Right lobe of liver (tissue), 4 donors: ENCODE data around the gene POU6F1.

ENCODE experiments used
- POLR2A ChIP-seq: fragments of 450-650 bp; IDR thresholded peaks from one replicate; pipeline ENCODE4 v1.6.1; 2017; ENCODE audit warnings: antibody characterized with exemption, mild to moderate bottlenecking
- TF ChIP-seq, protein P1 (sequence below), 4 donors: fragments of 200-600 bp in 3 of 4; fragments of 450-650 bp in 1 of 4; IDR thresholded peaks; one replicate each; pipeline versions ENCODE4 v1.5.1 to v1.8.0; 2016 to 2022; ENCODE audit warnings: antibody characterized with exemption in 4 of 4, mild to moderate bottlenecking in 2 of 4
- donor health status: DM: no; HTN: no; CAD: no.
- donor health status: DM: no; HTN: no; CAD: no.
- donor health status: DM: no; HTN: yes; CAD: no.

DNA sequence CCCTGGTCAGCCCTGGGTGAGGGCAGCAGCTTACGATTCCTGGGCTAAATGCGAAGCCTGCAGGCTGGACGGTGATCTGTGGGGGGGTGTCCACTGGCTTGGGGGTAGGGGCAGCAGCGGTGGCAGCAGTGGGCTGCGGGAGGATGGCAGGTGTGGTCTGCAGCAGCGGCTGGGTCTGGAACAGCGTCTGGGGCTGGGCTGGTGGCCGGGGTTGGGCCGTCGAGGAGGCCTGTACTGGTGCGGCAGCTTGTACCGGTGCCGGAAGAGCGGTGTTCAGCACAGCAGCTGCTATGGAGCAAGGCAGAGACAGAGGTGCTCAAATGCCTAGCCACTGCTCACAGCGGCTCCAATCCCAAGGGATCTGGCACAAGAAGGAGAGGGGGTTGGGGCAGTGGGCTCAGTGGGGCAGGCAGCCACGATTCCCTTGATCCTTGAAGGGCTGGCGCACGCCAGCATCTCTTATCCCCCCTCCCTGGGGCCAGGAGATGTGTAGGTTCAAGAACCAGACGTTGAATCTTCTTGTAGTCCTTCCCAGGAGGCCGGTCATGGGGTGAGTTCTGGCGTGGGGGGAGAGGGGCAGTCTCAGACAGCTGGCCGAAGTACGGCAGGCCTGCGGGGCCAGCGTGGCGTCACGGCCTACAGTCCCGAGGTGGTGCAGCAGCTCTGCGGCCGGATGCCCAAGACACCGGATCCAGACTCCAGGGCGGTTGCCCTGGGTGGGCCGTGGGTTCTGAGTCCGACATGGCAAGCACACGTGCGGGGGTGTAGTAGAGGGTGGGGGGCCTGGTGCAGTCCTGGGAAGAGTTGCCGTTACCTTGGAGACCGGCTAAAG is 19.9 kb downstream of the POU6F1 start:
- TF ChIP-seq, protein P1, sequence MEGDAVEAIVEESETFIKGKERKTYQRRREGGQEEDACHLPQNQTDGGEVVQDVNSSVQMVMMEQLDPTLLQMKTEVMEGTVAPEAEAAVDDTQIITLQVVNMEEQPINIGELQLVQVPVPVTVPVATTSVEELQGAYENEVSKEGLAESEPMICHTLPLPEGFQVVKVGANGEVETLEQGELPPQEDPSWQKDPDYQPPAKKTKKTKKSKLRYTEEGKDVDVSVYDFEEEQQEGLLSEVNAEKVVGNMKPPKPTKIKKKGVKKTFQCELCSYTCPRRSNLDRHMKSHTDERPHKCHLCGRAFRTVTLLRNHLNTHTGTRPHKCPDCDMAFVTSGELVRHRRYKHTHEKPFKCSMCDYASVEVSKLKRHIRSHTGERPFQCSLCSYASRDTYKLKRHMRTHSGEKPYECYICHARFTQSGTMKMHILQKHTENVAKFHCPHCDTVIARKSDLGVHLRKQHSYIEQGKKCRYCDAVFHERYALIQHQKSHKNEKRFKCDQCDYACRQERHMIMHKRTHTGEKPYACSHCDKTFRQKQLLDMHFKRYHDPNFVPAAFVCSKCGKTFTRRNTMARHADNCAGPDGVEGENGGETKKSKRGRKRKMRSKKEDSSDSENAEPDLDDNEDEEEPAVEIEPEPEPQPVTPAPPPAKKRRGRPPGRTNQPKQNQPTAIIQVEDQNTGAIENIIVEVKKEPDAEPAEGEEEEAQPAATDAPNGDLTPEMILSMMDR (IDR thresholded peaks at IDR 0.05) = no peak
- no peak for TF ChIP-seq POLR2A
